GM12878 (cell line): ENCODE results near the gene MEAF6. TPM values are rescaled to one million over a fixed set of nuclear protein-coding genes. Genes with fewer than 3 reads are reported as not detected.

Experiments used
- ATAC-seq: fragments of 200-7000 bp; cut with Tn5 transposase; 3 replicates; pipeline ENCODE4 v1.9.1; 2020; ENCODE audit warnings: mild to moderate bottlenecking, moderate library complexity
- BruUV-seq: library from RNA; stranded (reverse); fragments of 400-500 nt; replicated peaks from 2 replicates; lab custom pipeline; 2021; lab: Mats Ljungman, UMichigan
- CTCF ChIA-PET: fragments of 300-600 bp; sonication (Branson Sonifier 250); formaldehyde crosslinking; extraction: SDS; loops from one replicate; lab custom pipeline; 2021; ENCODE audit warnings: inconsistent platforms; lab: Yijun Ruan, JAX
- POLR2A ChIA-PET: fragments of 350-600 bp; formaldehyde crosslinking; extraction: SDS; loops from one replicate; lab custom pipeline; 2021; ENCODE audit warnings: inconsistent platforms; lab: Charles Lee
- RAD21 ChIA-PET: fragments of 300-600 bp; sonication (Branson Sonifier 250); formaldehyde crosslinking; loops from one replicate; lab custom pipeline; 2023; ENCODE audit warnings: antibody characterized with exemption; ENCODE audit not compliant: unreplicated experiment; lab: Charles Lee
- SMC1A ChIA-PET: fragments of 300-600 bp; sonication (Branson Sonifier 250); formaldehyde crosslinking; loops from one replicate; lab custom pipeline; 2023; ENCODE audit not compliant: unreplicated experiment, uncharacterized antibody; lab: Charles Lee
- DNase-seq: peaks from one replicate; pipeline ENCODE4 v3.0.0-alpha.2; 2011; ENCODE audit warnings: low read depth, low spot score
- FAIRE-seq: peaks from 3 replicates; lab custom pipeline; 2011; peaks lifted over from hg19 to GRCh38; lab: Jason Lieb, UNC
- H2AFZ ChIP-seq: 2 replicates; pipeline ENCODE4 v1.6.0; 2011; ENCODE audit warnings: low read depth, low read length, control low read depth; ENCODE audit not compliant: control insufficient read depth
- H3K27ac ChIP-seq: 2 replicates; pipeline ENCODE4 v1.5.1; 2011; ENCODE audit warnings: control low read depth; ENCODE audit not compliant: control insufficient read depth, insufficient read depth
- H3K27me3 ChIP-seq, 2 experiments: replicated peaks in 1 of 2; 2 replicates each; pipeline versions ENCODE4 v1.6.0 to v1.6.1; 2011; ENCODE audit warnings: low read length in 1 of 2; ENCODE audit not compliant: control insufficient read depth in 2 of 2, insufficient read depth in 2 of 2
- H3K36me3 ChIP-seq, 2 experiments: 2 replicates each; pipeline ENCODE4 v1.5.1; 2011; ENCODE audit warnings: low read length in 1 of 2; ENCODE audit not compliant: control insufficient read depth in 2 of 2, insufficient read depth in 2 of 2
- H3K4me1 ChIP-seq: 2 replicates; pipeline ENCODE4 v1.6.1; 2011; ENCODE audit warnings: mild to moderate bottlenecking, low read length, moderate library complexity, mixed read lengths; ENCODE audit not compliant: control insufficient read depth, insufficient read depth
- H3K4me2 ChIP-seq: 2 replicates; pipeline ENCODE4 v1.6.0; 2011; ENCODE audit warnings: control low read depth; ENCODE audit not compliant: control insufficient read depth, insufficient read depth
- H3K4me3 ChIP-seq: fragments of 200-600 bp; sonication (generic); 2 replicates; pipeline ENCODE4 v1.5.1; 2016
- H3K79me2 ChIP-seq: 2 replicates; pipeline ENCODE4 v1.6.0; 2011; ENCODE audit warnings: low read length; ENCODE audit not compliant: control insufficient read depth, insufficient read depth
- H3K9ac ChIP-seq: 2 replicates; pipeline ENCODE4 v1.8.0; 2011; ENCODE audit warnings: low read length, control low read depth, mixed read lengths; ENCODE audit not compliant: control insufficient read depth, insufficient read depth
- H3K9me3 ChIP-seq: replicated peaks from 3 replicates; pipeline ENCODE4 v1.5.1; 2011; ENCODE audit warnings: mild to moderate bottlenecking, low read length; ENCODE audit not compliant: control insufficient read depth, insufficient read depth
- H4K20me1 ChIP-seq: 2 replicates; pipeline ENCODE4 v1.6.0; 2011; ENCODE audit not compliant: control insufficient read depth, insufficient read depth
- CEBPB ChIP-seq, 2 experiments: fragments of 150-350 bp in 1 of 2; IDR thresholded peaks; 2 replicates each; pipeline ENCODE4 v1.6.1; 2012 to 2014; ENCODE audit warnings: low read depth in 2 of 2, low read length in 2 of 2, borderline replicate concordance in 1 of 2, inconsistent platforms in 1 of 2
- POLR2AphosphoS2 ChIP-seq: IDR thresholded peaks from 2 replicates; pipeline ENCODE4 v1.6.1; 2011; ENCODE audit warnings: low read depth, mild to moderate bottlenecking, low read length, improper control_type of control experiment, moderate library complexity
- POLR2AphosphoS5 ChIP-seq: IDR thresholded peaks from 2 replicates; pipeline ENCODE4 v1.6.1; 2011; ENCODE audit warnings: mild to moderate bottlenecking, low read length, inconsistent platforms
- WGBS: methylation state at CpG from one replicate; pipeline ENCODE4 v1.1.6; 2016; ENCODE audit warnings: low lambda C conversion rate; ENCODE audit not compliant: insufficient replicate concordance, insufficient coverage; ENCODE audit errors: missing lambda C conversion rate; 5-methylcytosine and 5-hydroxymethylcytosine counted together
- in situ Hi-C: fragments of 300-500 bp; cut with MboI; formaldehyde crosslinking; loops from 9 replicates; pipeline ENCODE4 v1.14.3; 2018; ENCODE audit warnings: mixed read lengths
- intact Hi-C: fragments of 100-400 bp; cut with micrococcal nuclease; formaldehyde crosslinking; loops from one replicate; pipeline ENCODE4 v1.14.2; 2022; ENCODE audit not compliant: unreplicated experiment
- polyA plus RNA-seq, 11 experiments: library from polyadenylated mRNA; depleted of rRNA in 4 of 11; unstranded in 6 of 11; stranded (reverse) in 5 of 11; fragments of >200 nt; fragmentation: Nextera tagmentation in 4 of 11; fragmentation: Illumina TruSeq in 1 of 11; extraction: Ambion mirVana in 4 of 11; extraction: Trizol in 1 of 11; gene quantifications; 1 replicate in 1 of 11; 2 replicates in 10 of 11; pipeline versions ENCODE4 v1.2.1 to v1.2.3, GENCODE V29; 2011 to 2016; ENCODE audit warnings: inconsistent platforms in 2 of 11, missing spikeins in 2 of 11, low read depth in 1 of 11
- total RNA-seq, 4 experiments: library from RNA; depleted of rRNA in 3 of 4; stranded (reverse); fragments of >200 nt in 3 of 4; fragmentation: Illumina TruSeq in 1 of 4; extraction: Trizol in 1 of 4; gene quantifications; 2 replicates each; pipeline versions ENCODE4 v1.2.1 to v1.2.3, GENCODE V29; 2013 to 2021
- TF ChIP-seq, protein P1 (sequence below): fragments of 450-650 bp; IDR thresholded peaks from 2 replicates; pipeline ENCODE4 v1.6.1; 2017; ENCODE audit warnings: mild to moderate bottlenecking, low read depth, inconsistent platforms; ENCODE audit not compliant: poor library complexity, severe bottlenecking

MEAF6 gene
- total and polyA plus RNA-seq, 10 of the 15 experiments (the other 5 are each of a cell fraction or from before 2014, with no cell fraction given): 30.8 to 75.0 (median 58.1) TPM

DNA sequence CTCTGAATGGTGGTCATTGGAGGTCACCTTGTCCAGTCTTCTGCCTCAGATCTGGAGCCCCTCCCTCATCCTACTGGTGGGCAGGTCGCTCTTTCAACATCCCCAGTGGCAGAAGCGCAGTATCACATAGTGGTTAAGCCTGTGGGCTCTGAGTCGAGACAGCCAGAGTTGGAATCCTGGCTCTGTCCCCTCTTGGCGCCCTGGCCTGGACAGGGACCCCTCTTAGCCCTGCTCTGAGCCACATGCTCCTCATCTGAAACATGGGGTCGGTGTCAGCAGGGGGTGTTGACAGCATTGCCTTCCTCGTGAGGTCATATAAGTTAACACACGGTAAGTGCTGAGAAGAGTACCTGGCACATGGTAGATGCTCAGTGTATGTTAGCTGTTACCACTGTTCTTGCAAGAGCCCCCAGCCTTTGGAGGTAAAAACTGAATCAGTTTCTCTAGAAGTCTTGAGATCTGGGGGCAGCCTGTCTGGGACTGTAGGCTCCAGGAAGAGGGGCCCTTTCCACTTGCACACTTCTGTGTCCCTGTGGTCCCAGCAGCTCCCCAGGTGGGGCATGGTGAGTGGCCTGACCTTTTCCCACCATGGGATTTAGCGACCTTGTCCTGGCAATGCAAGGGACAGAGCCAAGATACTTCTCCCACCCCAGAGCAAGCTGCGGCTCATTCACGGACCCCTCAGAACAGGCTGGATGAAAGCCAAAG, 33.8 kb downstream of the MEAF6 start:
- Histone ChIP-seq H3K4me2 (peak overlapping the region; percentile 73), H3K4me3 (peak overlapping the region; percentile 99; the same call in 1 of the 2 replicates), H3K27me3 (no peaks in the 10 kb centered on the region), H4K20me1 (peaks cover 3% of the 10 kb centered on the region; the same call in 1 of the 2 replicates), H3K9me3 (no peaks in the 10 kb centered on the region), H3K36me3 (peaks cover 40 to 42% of the 10 kb centered on the region in 2 experiments), H3K9ac (no peak overlapping the region; the same call in 1 of the 2 replicates), H3K79me2 (peaks cover 63% of the 10 kb centered on the region), H3K4me1 (peaks cover 22% of the 10 kb centered on the region), H2AFZ (no peak overlapping the region), H3K27ac (peak overlapping the region; percentile 99; the same call in 1 of the 2 replicates)
- ChIA-PET SMC1A (no interaction called here), RAD21 (no interaction called here), POLR2A (interaction anchor here (1.2 kb wide), 1 partner anchor 15 kb away, joined by 3 read pairs; no protein-coding TSS in a partner anchor), CTCF (interaction anchor here (8.1 kb wide), 1 partner anchor 24 kb away, joined by 289 read pairs; no protein-coding TSS in a partner anchor)
- TF ChIP-seq POLR2AphosphoS2 (peak; percentile 31; the same call in 1 of the 2 replicates), POLR2AphosphoS5 (0 out of 2 replicates have a peak, but pooled peaks have one; percentile 19), CEBPB (IDR thresholded peaks at IDR 0.05; ENCODE audit: borderline replicate concordance in 1 of 2, low read depth in 2 of 2, low read length in 2 of 2) (no peak)
- in situ Hi-C loops: no loop called here
- DNase-seq (no peak), FAIRE-seq (no peak), ATAC-seq (no peak)
- intact Hi-C loops: no loop called here
- no TSS peak for BruUV-seq
- 90% methylated on average over 10 of the region's 10 CpGs for WGBS

DNA sequence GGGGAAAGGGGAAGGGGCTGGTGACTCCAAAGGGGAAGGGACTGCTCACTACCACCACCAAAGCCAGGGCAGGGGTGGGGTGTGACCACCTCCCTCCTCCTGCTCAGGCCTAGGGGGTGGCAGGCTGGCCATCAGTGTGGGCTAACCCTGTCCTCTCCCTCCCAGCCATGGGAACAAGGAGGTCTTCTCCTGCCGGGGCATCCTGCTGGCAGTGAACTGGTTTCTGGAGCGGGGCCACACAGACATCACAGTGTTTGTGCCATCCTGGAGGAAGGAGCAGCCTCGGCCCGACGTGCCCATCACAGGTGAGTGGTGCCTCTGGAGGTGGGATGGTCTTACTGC, 34.5 kb downstream of the MEAF6 start:
- ChIA-PET POLR2A (interaction anchor here (1.2 to 3.5 kb wide), 2 partner anchors 14 to 34 kb away, joined by 3 to 28 read pairs; partner anchors contain the start of gene MEAF6), SMC1A (no interaction called here), RAD21 (interaction anchor here (1.9 to 2.1 kb wide), 2 partner anchors 21 to 35 kb away, joined by 6 to 12 read pairs; partner anchors contain the start of gene MEAF6), CTCF (interaction anchor here (3.0 to 7.8 kb wide), 3 partner anchors 9 to 25 kb away, joined by 14 to 127 read pairs (median 45); no protein-coding TSS in a partner anchor)
- intact Hi-C loops: no loop called here
- Histone ChIP-seq H3K4me2 (peak overlapping the region; percentile 73), H3K9ac (peak overlapping the region; percentile 94), H3K27me3 (no peaks in the 10 kb centered on the region), H3K79me2 (peaks cover 69% of the 10 kb centered on the region), H4K20me1 (peaks cover 3% of the 10 kb centered on the region; the same call in 1 of the 2 replicates), H3K4me1 (peaks cover 22% of the 10 kb centered on the region), H2AFZ (no peak overlapping the region), H3K36me3 (peaks cover 41 to 43% of the 10 kb centered on the region in 2 experiments), H3K4me3 (peak overlapping the region; percentile 99), H3K9me3 (no peaks in the 10 kb centered on the region), H3K27ac (peak overlapping the region; percentile 99)
- no TSS peak for BruUV-seq
- FAIRE-seq: no peak
- TF ChIP-seq CEBPB (IDR thresholded peaks at IDR 0.05; ENCODE audit: borderline replicate concordance in 1 of 2, low read depth in 2 of 2, low read length in 2 of 2): 0 out of 4 replicates have a peak, but pooled peaks of 1 of the 2 experiments have one; percentile 3
- TF ChIP-seq, protein P1, sequence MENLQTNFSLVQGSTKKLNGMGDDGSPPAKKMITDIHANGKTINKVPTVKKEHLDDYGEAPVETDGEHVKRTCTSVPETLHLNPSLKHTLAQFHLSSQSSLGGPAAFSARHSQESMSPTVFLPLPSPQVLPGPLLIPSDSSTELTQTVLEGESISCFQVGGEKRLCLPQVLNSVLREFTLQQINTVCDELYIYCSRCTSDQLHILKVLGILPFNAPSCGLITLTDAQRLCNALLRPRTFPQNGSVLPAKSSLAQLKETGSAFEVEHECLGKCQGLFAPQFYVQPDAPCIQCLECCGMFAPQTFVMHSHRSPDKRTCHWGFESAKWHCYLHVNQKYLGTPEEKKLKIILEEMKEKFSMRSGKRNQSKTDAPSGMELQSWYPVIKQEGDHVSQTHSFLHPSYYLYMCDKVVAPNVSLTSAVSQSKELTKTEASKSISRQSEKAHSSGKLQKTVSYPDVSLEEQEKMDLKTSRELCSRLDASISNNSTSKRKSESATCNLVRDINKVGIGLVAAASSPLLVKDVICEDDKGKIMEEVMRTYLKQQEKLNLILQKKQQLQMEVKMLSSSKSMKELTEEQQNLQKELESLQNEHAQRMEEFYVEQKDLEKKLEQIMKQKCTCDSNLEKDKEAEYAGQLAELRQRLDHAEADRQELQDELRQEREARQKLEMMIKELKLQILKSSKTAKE: no peak
- no peak for DNase-seq
- 71% methylated on average over 5 of the region's 5 CpGs for WGBS
- in situ Hi-C loops: no loop called here
- no peak for ATAC-seq
